Measurements from ENCODE around the gene CADPS.

The CADPS gene

GRCh38 chr3:62475306-62475705, 399.9 kb downstream of the CADPS start:
- H3K27ac ChIP-seq: no peak overlapping the region
- TF ChIP-seq, protein P1, sequence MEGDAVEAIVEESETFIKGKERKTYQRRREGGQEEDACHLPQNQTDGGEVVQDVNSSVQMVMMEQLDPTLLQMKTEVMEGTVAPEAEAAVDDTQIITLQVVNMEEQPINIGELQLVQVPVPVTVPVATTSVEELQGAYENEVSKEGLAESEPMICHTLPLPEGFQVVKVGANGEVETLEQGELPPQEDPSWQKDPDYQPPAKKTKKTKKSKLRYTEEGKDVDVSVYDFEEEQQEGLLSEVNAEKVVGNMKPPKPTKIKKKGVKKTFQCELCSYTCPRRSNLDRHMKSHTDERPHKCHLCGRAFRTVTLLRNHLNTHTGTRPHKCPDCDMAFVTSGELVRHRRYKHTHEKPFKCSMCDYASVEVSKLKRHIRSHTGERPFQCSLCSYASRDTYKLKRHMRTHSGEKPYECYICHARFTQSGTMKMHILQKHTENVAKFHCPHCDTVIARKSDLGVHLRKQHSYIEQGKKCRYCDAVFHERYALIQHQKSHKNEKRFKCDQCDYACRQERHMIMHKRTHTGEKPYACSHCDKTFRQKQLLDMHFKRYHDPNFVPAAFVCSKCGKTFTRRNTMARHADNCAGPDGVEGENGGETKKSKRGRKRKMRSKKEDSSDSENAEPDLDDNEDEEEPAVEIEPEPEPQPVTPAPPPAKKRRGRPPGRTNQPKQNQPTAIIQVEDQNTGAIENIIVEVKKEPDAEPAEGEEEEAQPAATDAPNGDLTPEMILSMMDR (IDR thresholded peaks at IDR 0.05): no peak
- H3K4me3 ChIP-seq: no peak overlapping the region
- no peak for DNase-seq
- no peaks in the 10 kb centered on the region for H3K27me3 ChIP-seq
- H3K4me1 ChIP-seq: no peaks in the 10 kb centered on the region
- intact Hi-C loops (cut with DNase I; ENCODE audit: low total_unique reads): no loop called here
- no peaks in the 10 kb centered on the region for H3K36me3 ChIP-seq
- no peaks in the 10 kb centered on the region for H3K9me3 ChIP-seq

- no peaks in the 10 kb centered on the region for H3K36me3 ChIP-seq
- TF ChIP-seq, protein P1 (IDR thresholded peaks at IDR 0.05): no peak
- H3K27me3 ChIP-seq: no peaks in the 10 kb centered on the region
- DNase-seq: no peak
- H3K27ac ChIP-seq: no peak overlapping the region
- H3K9me3 ChIP-seq: no peaks in the 10 kb centered on the region
- peaks cover 0 to 9% (median 2%) of the 10 kb centered on the region in 4 donors for H3K4me1 ChIP-seq
- H3K4me3 ChIP-seq: no peak overlapping the region
- intact Hi-C loops (cut with DNase I; ENCODE audit: low total_unique reads): no loop called here
Observed at GRCh38 chr3:62467966-62468722, 407.1 kb downstream of the CADPS start.

DNA sequence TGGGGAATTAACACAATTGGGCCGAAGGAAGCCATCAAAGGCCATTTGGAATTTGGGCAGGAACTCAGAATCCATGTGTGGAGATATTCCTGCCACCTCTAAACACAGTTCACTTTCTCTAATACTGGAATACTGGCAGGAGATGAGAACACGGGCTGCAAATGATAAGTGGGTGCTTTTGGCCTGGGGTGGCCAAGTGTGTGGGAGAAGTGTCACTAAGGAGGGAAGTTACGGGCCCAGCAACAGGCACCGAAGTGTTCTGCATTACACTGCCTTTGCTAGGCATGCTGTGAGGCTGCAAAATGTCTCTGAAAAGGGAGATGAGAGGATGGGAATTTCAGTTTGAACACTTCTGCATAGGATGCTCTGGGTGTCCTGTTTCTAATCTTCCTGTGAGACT, 412.4 kb downstream of the CADPS start:
- intact Hi-C loops (cut with DNase I; ENCODE audit: low total_unique reads): no loop called here
- H3K36me3 ChIP-seq: no peaks in the 10 kb centered on the region
- no peak for DNase-seq
- no peaks in the 10 kb centered on the region for H3K27me3 ChIP-seq
- H3K9me3 ChIP-seq: no peaks in the 10 kb centered on the region
- TF ChIP-seq, protein P1 (IDR thresholded peaks at IDR 0.05): no peak
- no peak overlapping the region for H3K27ac ChIP-seq
- H3K4me3 ChIP-seq: no peak overlapping the region
- peaks cover 0 to 2% (median 0%) of the 10 kb centered on the region in 4 donors for H3K4me1 ChIP-seq

DNA sequence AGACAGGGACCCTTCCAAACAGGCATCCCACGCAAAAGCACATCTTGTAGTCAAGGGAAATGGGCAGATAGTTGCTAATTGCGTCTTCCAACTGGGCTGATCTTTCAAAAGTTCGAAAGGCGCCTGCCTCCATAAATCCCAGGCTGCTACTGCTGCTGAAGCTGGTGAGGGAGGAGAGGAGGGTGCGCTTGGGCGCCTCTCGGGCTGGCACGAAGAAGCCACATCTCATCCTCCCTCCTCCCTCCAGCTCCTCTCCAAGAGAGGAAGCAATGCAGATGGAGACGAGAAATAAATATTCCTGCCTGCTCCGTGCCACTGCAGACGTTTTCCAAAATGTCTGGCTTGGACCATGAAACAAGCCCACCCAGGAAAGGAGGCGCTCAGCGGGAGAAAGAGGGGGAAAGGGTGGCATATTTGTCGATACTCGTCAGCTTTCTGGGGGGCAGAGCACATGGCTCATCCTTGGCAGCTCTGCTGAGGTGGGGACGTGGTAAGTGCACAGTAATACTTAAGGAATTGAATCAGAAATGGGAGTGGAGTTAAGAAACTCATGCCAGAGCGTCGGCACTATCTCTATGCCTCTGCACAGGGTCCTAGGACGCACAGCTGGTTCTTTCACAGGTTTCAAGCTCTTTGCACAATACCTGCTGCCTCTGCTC, 413.0 kb downstream of the CADPS start:
- Histone ChIP-seq H3K36me3 (no peaks in the 10 kb centered on the region), H3K4me3 (no peak overlapping the region), H3K4me1 (no peaks in the 10 kb centered on the region), H3K9me3 (no peaks in the 10 kb centered on the region), H3K27ac (no peak overlapping the region), H3K27me3 (no peaks in the 10 kb centered on the region)
- DNase-seq: no peak
- intact Hi-C loops (cut with DNase I; ENCODE audit: low total_unique reads): no loop called here
- TF ChIP-seq, protein P1 (IDR thresholded peaks at IDR 0.05): no peak

DNA sequence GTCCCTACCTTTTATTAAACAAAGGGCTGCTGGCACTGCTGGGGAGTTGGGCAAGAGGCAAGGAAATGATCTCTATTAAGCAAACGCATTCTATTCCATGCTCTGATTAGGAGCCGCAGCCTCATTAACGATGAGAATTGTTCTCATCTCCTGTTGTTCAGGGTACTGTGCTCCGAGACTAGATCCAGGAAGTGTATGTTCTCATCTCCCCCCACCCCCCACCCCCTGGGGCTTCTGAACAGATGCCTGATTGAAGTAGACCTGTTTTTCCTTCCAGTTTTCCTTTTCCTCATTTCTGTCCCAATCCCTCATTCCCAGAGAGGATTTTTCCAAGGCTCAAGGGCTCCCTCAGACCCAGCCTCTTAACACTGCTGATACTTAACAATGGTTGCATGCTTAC, 420.3 kb downstream of the CADPS start:
- H3K27ac ChIP-seq: no peak overlapping the region
- intact Hi-C loops (cut with DNase I; ENCODE audit: low total_unique reads): no loop called here
- no peaks in the 10 kb centered on the region for H3K27me3 ChIP-seq
- no peak for DNase-seq
- TF ChIP-seq, protein P1 (IDR thresholded peaks at IDR 0.05): no peak
- H3K4me3 ChIP-seq: no peak overlapping the region
- no peaks in the 10 kb centered on the region for H3K4me1 ChIP-seq
- H3K36me3 ChIP-seq: no peaks in the 10 kb centered on the region
- H3K9me3 ChIP-seq: no peaks in the 10 kb centered on the region
